ENCODE data around the gene ZNF408. TPM values are rescaled to one million over a fixed set of nuclear protein-coding genes. Genes with fewer than 3 reads are reported as not detected.

The ZNF408 gene
- polyA plus RNA-seq, 2 of the 4 experiments (the other 2 are of a cell fraction), result 6.7 to 16.7 TPM

GRCh38 chr11:46697303-46697702 is 3.5 kb upstream of the ZNF408 start:
- POLR2A ChIA-PET, result no interaction called here
- 88% methylated on average over 3 of the region's 3 CpGs for whole genome bisulfite sequencing (ENCODE audit: missing lambda C conversion rate)
- Histone ChIP-seq H3K4me2 (no peak overlapping the region), H3K27ac (no peak overlapping the region), H3K4me1 (peaks cover 19% of the 10 kb centered on the region; the same call in 2 of the 3 replicates), H3K4me3 (no peak overlapping the region), H3K9me3 (no peaks in the 10 kb centered on the region)
- no peak for FAIRE-seq
- ATAC-seq, result no peak
- TF ChIP-seq RARB (CRISPR knock-in tag; IDR thresholded peaks at IDR 0.05) (no peak), MAZ (IDR thresholded peaks at IDR 0.05; ENCODE audit: borderline replicate concordance, low read depth, low read length) (no peak), TFCP2L1 (CRISPR knock-in tag; IDR thresholded peaks at IDR 0.05) (no peak), CTCF (IDR thresholded peaks at IDR 0.05) (no peak), HEYL (CRISPR knock-in tag; IDR thresholded peaks at IDR 0.05) (no peak), POLR2AphosphoS2 (conservative IDR thresholded peaks at IDR 0.05; ENCODE audit: low read length) (no peak), KDM5A (IDR thresholded peaks at IDR 0.05) (no peak), PHF8 (IDR thresholded peaks at IDR 0.05; ENCODE audit: borderline replicate concordance, low read depth) (no peak), CBX2 (IDR thresholded peaks at IDR 0.05; ENCODE audit: borderline replicate concordance, low read depth) (no peak), JUN (IDR thresholded peaks at IDR 0.05) (no peak), HOXB5 (CRISPR knock-in tag; IDR thresholded peaks at IDR 0.05) (no peak), BCL3 (IDR thresholded peaks at IDR 0.05) (no peak), PBX3 (IDR thresholded peaks at IDR 0.05) (no peak), EHF (CRISPR knock-in tag; IDR thresholded peaks at IDR 0.05) (no peak), FOSB (CRISPR knock-in tag; IDR thresholded peaks at IDR 0.05) (no peak), RFX5 (IDR thresholded peaks at IDR 0.05) (no peak), MAX (IDR thresholded peaks at IDR 0.05) (no peak), RAD21 (conservative IDR thresholded peaks at IDR 0.05 in 1 of 2, IDR thresholded peaks at IDR 0.05 in 1 of 2) (no peak), NPAS2 (CRISPR knock-in tag; IDR thresholded peaks at IDR 0.05; ENCODE audit: borderline replicate concordance) (no peak), NR3C1 (IDR thresholded peaks at IDR 0.05) (no peak)
- DNase-seq (ENCODE audit: low read depth in 1 of 2, low spot score in 1 of 2), result no peak
- CTCF ChIA-PET, result interaction anchor here (1.7 to 2.1 kb wide), 2 partner anchors 10 to 13 kb away, joined by 5 to 9 read pairs; no protein-coding TSS in a partner anchor

- POLR2A ChIA-PET, result no interaction called here
- no peak for TF ChIP-seq FOXS1 (CRISPR knock-in tag; IDR thresholded peaks at IDR 0.05)
- TF ChIP-seq EHMT2 (IDR thresholded peaks at IDR 0.05; ENCODE audit: low read depth), result no peak
- TF ChIP-seq RFX5 (IDR thresholded peaks at IDR 0.05), result no peak
- no peak for TF ChIP-seq TFCP2L1 (CRISPR knock-in tag; IDR thresholded peaks at IDR 0.05)
- TF ChIP-seq HOXA7 (CRISPR knock-in tag; IDR thresholded peaks at IDR 0.05), result no peak
- no peak for TF ChIP-seq EP300 (IDR thresholded peaks at IDR 0.05)
- no peak for TF ChIP-seq REST (IDR thresholded peaks at IDR 0.05)
- no peak for ATAC-seq
- Histone ChIP-seq H3K4me3 (no peak overlapping the region), H3K4me2 (no peak overlapping the region), H3K9me3 (no peaks in the 10 kb centered on the region), H3K27ac (no peak overlapping the region), H3K4me1 (peaks cover 23% of the 10 kb centered on the region; the same call in 2 of the 3 replicates)
- no peak for FAIRE-seq
- CTCF ChIA-PET, result interaction anchor here (2.1 kb wide), 1 partner anchor 11 kb away, joined by 9 read pairs; no protein-coding TSS in a partner anchor
- no peak for DNase-seq (ENCODE audit: low read depth in 1 of 2, low spot score in 1 of 2)
- 61% methylated on average over 2 of the region's 2 CpGs for WGBS (ENCODE audit: missing lambda C conversion rate)
Observed at GRCh38 chr11:46697723-46698122, 3.1 kb upstream of the ZNF408 start.

Measured in A549 (cell line).